Suprapubic skin (tissue), 4 donors: ENCODE results near the gene OR2H1. TPM values are rescaled to one million over a fixed set of nuclear protein-coding genes. Genes with fewer than 3 reads are reported as not detected.

ENCODE experiments used
- DNase-seq, 2 donors: peaks; one replicate each; pipeline ENCODE4 v3.0.0-alpha.2; 2019; ENCODE audit warnings: low spot score in 2 of 2
- H3K27ac ChIP-seq: fragments of 200-600 bp; sonication (generic); one replicate; pipeline ENCODE4 v1.5.1; 2019
- H3K27me3 ChIP-seq: fragments of 200-600 bp; sonication (generic); one replicate; pipeline ENCODE4 v1.5.1; 2019
- H3K36me3 ChIP-seq: fragments of 200-600 bp; sonication (generic); one replicate; pipeline ENCODE4 v1.5.1; 2019
- H3K4me1 ChIP-seq: fragments of 200-600 bp; sonication (generic); one replicate; pipeline ENCODE4 v1.5.1; 2019
- H3K4me3 ChIP-seq: fragments of 200-600 bp; sonication (generic); one replicate; pipeline ENCODE4 v1.5.1; 2019; ENCODE audit warnings: mild to moderate bottlenecking
- H3K9me3 ChIP-seq: fragments of 200-600 bp; sonication (generic); one replicate; pipeline ENCODE4 v1.5.1; 2019
- EP300 ChIP-seq: sonication (generic); formaldehyde crosslinking; IDR thresholded peaks from one replicate; pipeline ENCODE4 v1.6.1; 2017; ENCODE audit warnings: antibody characterized with exemption
- POLR2A ChIP-seq, 2 donors: fragments of 450-650 bp; IDR thresholded peaks; one replicate each; pipeline ENCODE4 v1.6.1; 2017; ENCODE audit warnings: antibody characterized with exemption in 2 of 2, mild to moderate bottlenecking in 2 of 2, moderate library complexity in 2 of 2
- POLR2AphosphoS5 ChIP-seq, 3 donors: sonication (generic); formaldehyde crosslinking; IDR thresholded peaks; one replicate each; pipeline ENCODE4 v1.6.1; 2017; ENCODE audit warnings: antibody characterized with exemption in 3 of 3
- WGBS: methylation state at CpG from one replicate; pipeline ENCODE4 v1.1.5; 2018; 5-methylcytosine and 5-hydroxymethylcytosine counted together
- total RNA-seq, 4 donors: library from RNA; depleted of rRNA; stranded (reverse); fragments of >200 nt; gene quantifications; one replicate each; pipeline ENCODE4 v1.1.0, GENCODE V29; 2016
- TF ChIP-seq, protein P1 (sequence below), 2 donors: fragments of 200-600 bp in 1 of 2; fragments of 450-650 bp in 1 of 2; sonication (generic) in 1 of 2; IDR thresholded peaks; one replicate each; pipeline ENCODE4 v1.5.1; 2016 to 2019; ENCODE audit warnings: antibody characterized with exemption in 2 of 2, mild to moderate bottlenecking in 1 of 2, moderate library complexity in 1 of 2

Gene OR2H1
- total RNA-seq, 4 donors from 2014 or later: not detected

DNA sequence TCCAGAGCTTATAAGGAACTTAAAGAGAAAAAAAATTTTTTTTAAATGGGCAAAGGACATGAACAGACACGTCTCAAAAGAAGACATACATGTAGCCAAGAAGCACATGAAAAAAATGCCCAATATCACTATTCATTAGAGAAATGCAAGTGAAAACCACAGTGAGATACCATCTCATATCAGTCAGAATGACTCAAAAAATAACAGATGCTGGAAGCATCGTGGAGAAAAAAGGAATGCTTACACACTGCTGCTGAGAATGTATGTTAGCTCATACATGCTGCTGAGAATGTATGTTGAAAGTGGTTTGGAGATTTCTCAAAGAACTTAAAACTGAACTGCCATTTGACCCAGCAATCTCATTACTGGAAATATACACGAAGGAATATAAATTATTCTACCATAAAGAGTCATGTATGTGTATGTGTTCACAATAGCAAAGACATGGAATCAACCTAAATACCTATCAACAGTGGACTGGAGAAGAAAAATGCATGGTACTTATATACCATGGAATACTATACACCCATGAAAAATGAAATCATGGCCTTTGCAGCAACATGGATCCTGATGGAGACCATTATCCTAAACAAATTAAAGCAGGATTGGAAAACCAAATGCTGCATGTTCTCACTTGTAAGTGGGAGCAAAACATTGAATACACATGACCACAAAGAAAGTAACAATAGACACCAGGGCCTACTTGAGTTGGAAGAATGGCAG is 5.3 kb upstream of the OR2H1 start:
- Histone ChIP-seq H3K27me3 (no peaks in the 10 kb centered on the region), H3K36me3 (no peaks in the 10 kb centered on the region), H3K27ac (no peak overlapping the region), H3K4me3 (no peak overlapping the region), H3K9me3 (no peaks in the 10 kb centered on the region), H3K4me1 (no peaks in the 10 kb centered on the region)
- DNase-seq: no peak
- 44% methylated on average over 3 of the region's 3 CpGs for WGBS
- TF ChIP-seq POLR2AphosphoS5 (IDR thresholded peaks at IDR 0.05): no peak
- TF ChIP-seq EP300: no peak
- no peak for TF ChIP-seq POLR2A (IDR thresholded peaks at IDR 0.05)
- TF ChIP-seq, protein P1, sequence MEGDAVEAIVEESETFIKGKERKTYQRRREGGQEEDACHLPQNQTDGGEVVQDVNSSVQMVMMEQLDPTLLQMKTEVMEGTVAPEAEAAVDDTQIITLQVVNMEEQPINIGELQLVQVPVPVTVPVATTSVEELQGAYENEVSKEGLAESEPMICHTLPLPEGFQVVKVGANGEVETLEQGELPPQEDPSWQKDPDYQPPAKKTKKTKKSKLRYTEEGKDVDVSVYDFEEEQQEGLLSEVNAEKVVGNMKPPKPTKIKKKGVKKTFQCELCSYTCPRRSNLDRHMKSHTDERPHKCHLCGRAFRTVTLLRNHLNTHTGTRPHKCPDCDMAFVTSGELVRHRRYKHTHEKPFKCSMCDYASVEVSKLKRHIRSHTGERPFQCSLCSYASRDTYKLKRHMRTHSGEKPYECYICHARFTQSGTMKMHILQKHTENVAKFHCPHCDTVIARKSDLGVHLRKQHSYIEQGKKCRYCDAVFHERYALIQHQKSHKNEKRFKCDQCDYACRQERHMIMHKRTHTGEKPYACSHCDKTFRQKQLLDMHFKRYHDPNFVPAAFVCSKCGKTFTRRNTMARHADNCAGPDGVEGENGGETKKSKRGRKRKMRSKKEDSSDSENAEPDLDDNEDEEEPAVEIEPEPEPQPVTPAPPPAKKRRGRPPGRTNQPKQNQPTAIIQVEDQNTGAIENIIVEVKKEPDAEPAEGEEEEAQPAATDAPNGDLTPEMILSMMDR (IDR thresholded peaks at IDR 0.05): no peak

DNA sequence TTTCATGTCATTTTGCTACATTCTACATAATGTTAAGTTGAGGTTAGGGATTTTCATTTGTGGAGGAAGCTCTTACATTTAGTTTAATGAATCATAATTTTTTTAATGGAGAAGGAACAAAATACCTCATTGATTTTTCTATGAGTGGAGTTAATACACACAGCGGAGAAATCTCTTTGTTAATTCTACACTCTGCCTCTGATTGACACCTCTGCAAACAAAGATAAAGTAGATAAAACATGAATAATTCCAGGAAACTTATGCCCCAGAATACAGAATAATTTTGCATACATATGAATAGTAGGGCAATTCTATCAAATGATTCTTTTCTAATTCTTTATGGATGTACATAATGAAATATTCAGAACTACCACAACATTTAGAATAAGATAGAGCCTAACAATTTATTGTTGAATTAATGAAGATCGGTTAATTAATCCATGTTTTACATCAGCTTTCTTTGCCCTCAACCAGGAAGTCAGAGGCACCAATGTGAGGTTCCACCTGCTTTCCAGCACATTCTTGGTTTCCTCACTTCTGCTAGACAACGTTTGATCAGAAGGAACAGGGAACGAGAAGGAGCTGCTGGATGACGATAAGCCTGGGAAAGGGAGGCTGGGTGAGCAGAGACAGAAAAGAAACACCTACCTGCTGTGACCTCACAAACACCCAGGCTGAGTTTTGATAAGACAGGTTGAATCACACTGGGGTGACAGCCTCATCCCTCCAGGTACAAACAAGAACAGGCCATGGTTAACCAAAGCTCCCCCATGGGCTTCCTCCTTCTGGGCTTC is 4.3 kb downstream of the OR2H1 start:
- 91% methylated on average over 5 of the region's 5 CpGs for WGBS
- no peak for DNase-seq

DNA sequence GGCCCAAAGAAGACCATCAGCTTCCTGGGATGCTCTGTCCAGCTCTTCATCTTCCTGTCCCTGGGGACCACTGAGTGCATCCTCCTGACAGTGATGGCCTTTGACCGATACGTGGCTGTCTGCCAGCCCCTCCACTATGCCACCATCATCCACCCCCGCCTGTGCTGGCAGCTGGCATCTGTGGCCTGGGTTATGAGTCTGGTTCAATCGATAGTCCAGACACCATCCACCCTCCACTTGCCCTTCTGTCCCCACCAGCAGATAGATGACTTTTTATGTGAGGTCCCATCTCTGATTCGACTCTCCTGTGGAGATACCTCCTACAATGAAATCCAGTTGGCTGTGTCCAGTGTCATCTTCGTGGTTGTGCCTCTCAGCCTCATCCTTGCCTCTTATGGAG is 5.1 kb downstream of the OR2H1 start:
- DNase-seq: no peak
- H3K27me3 ChIP-seq: no peaks in the 10 kb centered on the region
- H3K4me1 ChIP-seq: no peaks in the 10 kb centered on the region
- no peak overlapping the region for H3K4me3 ChIP-seq
- no peak overlapping the region for H3K27ac ChIP-seq
- no peaks in the 10 kb centered on the region for H3K36me3 ChIP-seq
- no peaks in the 10 kb centered on the region for H3K9me3 ChIP-seq
- WGBS: 85% methylated on average over 6 of the region's 6 CpGs
- no peak for TF ChIP-seq POLR2A (IDR thresholded peaks at IDR 0.05)
- no peak for TF ChIP-seq POLR2AphosphoS5 (IDR thresholded peaks at IDR 0.05)
- TF ChIP-seq EP300: no peak
- TF ChIP-seq, protein P1 (IDR thresholded peaks at IDR 0.05): no peak

More for the DNA sequence above, 4.3 kb downstream of the OR2H1 start:
- Histone ChIP-seq H3K4me3 (no peak overlapping the region), H3K9me3 (no peaks in the 10 kb centered on the region), H3K27ac (no peak overlapping the region), H3K4me1 (no peaks in the 10 kb centered on the region), H3K36me3 (no peaks in the 10 kb centered on the region), H3K27me3 (no peaks in the 10 kb centered on the region)
- no peak for TF ChIP-seq EP300
- TF ChIP-seq POLR2A (IDR thresholded peaks at IDR 0.05): no peak
- TF ChIP-seq, protein P1 (IDR thresholded peaks at IDR 0.05): no peak
- TF ChIP-seq POLR2AphosphoS5 (IDR thresholded peaks at IDR 0.05): no peak

DNA sequence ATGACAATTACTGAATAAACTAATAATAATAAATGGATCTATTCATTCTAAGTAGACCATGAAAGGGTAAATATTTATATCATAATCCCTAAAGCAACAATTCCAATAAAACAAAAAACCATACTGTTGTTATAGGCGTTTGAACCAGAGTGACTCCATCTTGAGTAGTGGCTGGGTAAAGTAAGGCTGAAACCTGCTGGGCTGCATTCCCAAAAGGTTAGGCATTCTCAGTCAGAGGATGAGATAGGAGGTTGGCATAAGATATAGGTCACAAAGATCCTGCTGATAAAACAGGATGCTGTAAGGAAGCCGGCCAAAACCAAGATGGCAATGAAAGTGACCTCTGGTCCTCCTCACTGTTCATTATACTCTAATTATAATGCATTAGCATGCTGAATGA is 8.3 kb downstream of the OR2H1 start:
- WGBS: 56% methylated on average over 2 of the region's 2 CpGs
- no peaks in the 10 kb centered on the region for H3K36me3 ChIP-seq
- no peaks in the 10 kb centered on the region for H3K9me3 ChIP-seq
- no peak overlapping the region for H3K4me3 ChIP-seq
- no peak overlapping the region for H3K27ac ChIP-seq
- TF ChIP-seq POLR2AphosphoS5 (IDR thresholded peaks at IDR 0.05) (no peak), POLR2A (IDR thresholded peaks at IDR 0.05) (no peak), EP300 (no peak)
- TF ChIP-seq, protein P1 (IDR thresholded peaks at IDR 0.05): no peak
- DNase-seq: no peak
- H3K27me3 ChIP-seq: no peaks in the 10 kb centered on the region
- H3K4me1 ChIP-seq: no peaks in the 10 kb centered on the region

DNA sequence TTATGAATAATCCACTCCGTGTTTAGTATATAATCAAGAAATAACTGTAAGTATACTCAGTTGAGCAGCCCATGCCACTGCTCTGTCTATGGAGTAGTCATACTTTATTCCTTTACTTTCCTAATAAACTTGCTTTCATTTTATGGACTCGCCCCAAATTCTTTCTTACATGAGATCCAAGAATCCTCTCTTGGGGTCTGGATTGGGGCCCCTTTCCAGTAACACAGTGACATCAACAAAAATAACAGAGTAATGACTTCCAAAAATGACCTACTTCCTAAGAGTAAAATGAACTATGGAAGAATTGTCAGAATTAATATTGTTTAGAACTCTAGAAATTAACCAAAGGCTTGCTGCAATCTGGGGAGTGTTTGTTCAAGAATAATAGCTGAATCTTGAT is 8.8 kb downstream of the OR2H1 start:
- no peak for TF ChIP-seq EP300
- TF ChIP-seq, protein P1 (IDR thresholded peaks at IDR 0.05): no peak
- TF ChIP-seq POLR2A (IDR thresholded peaks at IDR 0.05): no peak
- TF ChIP-seq POLR2AphosphoS5 (IDR thresholded peaks at IDR 0.05): no peak
- no peak for DNase-seq
- Histone ChIP-seq H3K9me3 (no peaks in the 10 kb centered on the region), H3K36me3 (no peaks in the 10 kb centered on the region), H3K27me3 (no peaks in the 10 kb centered on the region), H3K4me1 (no peaks in the 10 kb centered on the region), H3K4me3 (no peak overlapping the region), H3K27ac (no peak overlapping the region)
- WGBS: 77% methylated on average over 2 of the region's 2 CpGs
